SK-N-MC (cell line): ENCODE results near the gene HOXB9.

Experiments used
- EZH2 ChIP-seq: fragments of 200-600 bp; sonication (generic); IDR thresholded peaks from one replicate; pipeline ENCODE4 v1.6.1; 2017; ENCODE audit warnings: antibody characterized with exemption
- FOXP2 ChIP-seq: optimal IDR thresholded peaks from 2 replicates; pipeline ENCODE3; 2011; ENCODE audit warnings: mild to moderate bottlenecking, moderate library complexity; ENCODE audit not compliant: insufficient read depth; ENCODE audit errors: extremely low read length, control extremely low read depth
- POLR2AphosphoS5 ChIP-seq: IDR thresholded peaks from 2 replicates; pipeline ENCODE4 v1.6.1; 2012; ENCODE audit warnings: mild to moderate bottlenecking, low read depth, low read length, borderline replicate concordance

- TF ChIP-seq EZH2 (no peak), POLR2AphosphoS5 (peak; percentile 38; the same call in 1 of the 2 replicates), FOXP2 (no peak)
These were observed 48.1 kb downstream of the HOXB9 start, which contains the start of gene HOXB4 for GRCh38 chr17:48577946-48578615.
